ENCODE results near the gene AP1G2.

Gene AP1G2

GRCh38 chr14:23569443-23570151 lies 2.0 kb upstream of the AP1G2 start:
- FAIRE-seq: no peak

- no peak for FAIRE-seq
Observed at GRCh38 chr14:23568600-23569331, 1.2 kb upstream of the AP1G2 start.

DNA sequence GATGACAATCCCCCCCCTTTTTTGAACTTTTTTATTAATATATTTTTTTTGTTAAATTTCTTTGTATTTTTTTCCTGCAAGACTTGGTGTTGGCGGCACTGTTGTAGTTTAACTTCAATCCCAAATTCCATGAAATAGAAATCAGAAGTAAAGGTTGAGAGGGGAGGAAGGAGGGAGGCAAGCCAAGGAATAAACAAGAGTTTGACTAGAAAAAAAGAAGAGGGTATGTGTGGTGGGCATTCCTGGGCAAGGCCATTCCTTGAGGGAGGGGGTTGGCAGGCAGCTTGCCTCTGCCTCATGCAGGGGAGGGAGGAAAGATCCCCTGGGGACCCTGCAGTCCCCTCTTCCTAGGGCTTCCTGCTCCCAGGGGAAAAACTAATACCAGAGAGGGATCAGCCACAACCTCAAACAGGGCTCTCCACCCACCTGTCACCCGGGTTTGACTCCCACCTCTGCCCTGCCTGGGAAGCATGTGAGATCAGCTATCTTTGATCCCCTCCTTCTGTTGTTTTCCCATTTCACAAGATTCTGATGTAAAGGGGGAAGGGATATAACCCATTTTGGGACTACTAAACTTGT lies 519 bp upstream of the AP1G2 start:
- FAIRE-seq: no peak

GRCh38 chr14:23566778-23567185 lies 809 bp downstream of the AP1G2 start:
- FAIRE-seq: no peak

DNA sequence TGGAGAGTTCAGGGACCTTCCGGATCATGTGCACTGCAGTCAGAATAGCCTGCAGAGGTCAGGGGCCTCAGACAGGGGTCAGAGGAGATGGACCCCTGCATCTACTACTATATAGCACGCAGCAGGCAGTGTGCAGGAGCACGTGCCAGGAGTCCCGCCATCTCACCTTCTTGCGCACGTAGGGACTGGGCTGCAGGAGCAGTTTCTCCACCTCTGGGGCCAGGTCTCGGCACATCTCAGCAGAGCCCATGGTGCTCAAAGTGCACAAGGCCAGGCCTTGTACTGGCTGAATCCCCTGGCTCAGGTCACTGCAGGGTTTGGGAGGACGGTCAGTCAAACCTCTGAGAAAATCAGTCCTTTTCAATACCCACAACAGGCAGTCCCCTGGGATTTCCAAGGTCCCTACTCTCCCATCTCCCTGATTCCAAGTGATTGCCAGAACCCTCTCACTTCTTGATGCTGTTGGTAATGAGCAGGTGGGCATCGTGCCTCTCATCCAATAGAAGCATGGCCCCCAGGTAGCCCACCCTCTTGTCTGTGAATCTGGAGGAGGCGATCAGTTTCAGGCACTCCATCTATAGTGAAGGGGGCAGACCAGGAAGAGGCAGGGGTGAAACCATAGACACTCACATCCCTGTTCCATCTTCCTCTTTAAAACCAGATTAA lies 1.3 kb downstream of the AP1G2 start:
- FAIRE-seq: no peak

GRCh38 chr14:23565626-23566025 lies 2.0 kb downstream of the AP1G2 start:
- FAIRE-seq: no peak

- FAIRE-seq: no peak
Observed at GRCh38 chr14:23564876-23565275, 2.7 kb downstream of the AP1G2 start.

GRCh38 chr14:23564181-23564812 lies 3.3 kb downstream of the AP1G2 start:
- FAIRE-seq: no peak

GRCh38 chr14:23563473-23564180 lies 4.0 kb downstream of the AP1G2 start:
- no peak for FAIRE-seq

DNA sequence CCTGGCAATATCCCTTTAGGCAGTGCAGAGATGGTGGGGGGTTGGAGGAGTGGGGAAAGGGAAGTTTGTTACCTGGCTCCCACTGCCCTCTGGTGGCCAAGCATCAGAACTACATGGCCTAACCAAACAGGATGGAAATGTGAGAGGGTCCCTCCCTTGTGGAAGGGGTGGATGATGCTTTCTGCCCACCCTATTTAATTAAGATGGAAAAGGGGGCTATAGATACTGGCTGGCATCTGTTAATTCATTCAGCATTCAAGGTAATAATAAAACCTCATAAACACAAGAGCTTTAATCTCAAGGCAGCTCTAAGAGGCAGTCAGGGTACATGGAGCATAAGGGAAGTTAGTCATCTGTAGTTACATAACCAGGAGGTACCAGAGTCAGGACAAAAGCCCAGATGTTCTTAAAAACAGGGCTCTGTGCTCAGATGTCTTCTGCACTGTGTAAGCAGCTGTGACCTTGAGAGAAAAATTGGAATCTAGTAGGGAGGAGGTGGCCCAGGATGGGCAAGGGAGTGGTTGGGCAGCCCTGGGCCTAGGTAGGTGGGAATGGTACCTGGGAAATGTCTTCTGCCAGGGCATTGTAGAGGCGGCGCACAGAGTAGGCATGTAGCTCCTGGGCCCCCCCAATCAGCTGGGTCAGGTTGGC lies 4.6 kb downstream of the AP1G2 start:
- FAIRE-seq: no peak

DNA sequence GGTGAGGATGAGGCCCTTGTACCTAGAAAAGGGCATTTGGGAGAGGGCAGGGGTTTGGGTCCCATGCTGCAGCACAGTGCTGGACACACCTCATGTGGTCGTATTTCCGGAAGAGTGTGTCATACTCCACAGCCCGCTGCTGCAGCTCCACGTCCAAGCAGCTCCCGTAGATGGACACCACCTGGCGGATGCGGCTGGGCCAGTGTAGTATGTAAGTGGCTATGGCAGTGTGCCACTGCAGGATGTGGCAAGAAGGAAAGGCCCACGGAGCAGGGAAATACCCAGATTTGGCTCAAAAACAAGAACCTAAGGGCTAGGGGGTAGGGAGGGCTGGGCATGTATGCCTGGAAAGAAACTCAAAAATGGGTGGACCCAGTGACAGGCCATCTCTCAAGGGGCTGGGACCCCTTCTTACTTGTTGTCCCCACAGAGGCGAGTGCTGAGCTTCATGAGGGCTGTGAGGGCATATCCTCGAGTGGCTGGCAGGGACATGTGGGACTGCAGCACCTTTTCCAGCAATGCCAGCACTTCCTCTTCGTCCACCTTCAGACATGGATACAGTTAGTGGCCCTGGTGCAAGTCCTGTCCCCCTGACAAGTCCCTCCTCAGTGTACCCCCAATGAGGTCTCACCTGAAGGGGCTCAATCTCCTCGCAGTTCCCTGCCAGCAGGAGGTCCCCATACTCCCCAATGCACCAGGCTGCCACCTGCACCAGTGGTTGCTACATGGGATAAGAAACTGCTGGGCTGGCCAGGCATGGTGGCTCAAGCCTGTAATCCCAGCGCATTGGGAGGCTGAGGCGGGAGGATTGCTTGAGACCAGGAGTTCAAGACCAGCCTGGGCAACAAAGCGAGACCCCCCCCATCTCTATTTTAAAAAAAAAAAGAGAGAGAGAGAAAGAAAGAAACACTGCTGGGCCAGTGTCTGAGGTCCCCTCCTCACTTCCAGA lies 5.4 kb downstream of the AP1G2 start:
- FAIRE-seq: no peak

GRCh38 chr14:23561259-23561658 lies 6.3 kb downstream of the AP1G2 start:
- no peak for FAIRE-seq

- no peak for FAIRE-seq
Observed at GRCh38 chr14:23559926-23560520, 7.6 kb downstream of the AP1G2 start.

- FAIRE-seq: no peak
Observed at GRCh38 chr14:23559010-23559925, 8.3 kb downstream of the AP1G2 start.

GRCh38 chr14:23558346-23559009 lies 9.1 kb downstream of the AP1G2 start:
- no peak for FAIRE-seq

DNA sequence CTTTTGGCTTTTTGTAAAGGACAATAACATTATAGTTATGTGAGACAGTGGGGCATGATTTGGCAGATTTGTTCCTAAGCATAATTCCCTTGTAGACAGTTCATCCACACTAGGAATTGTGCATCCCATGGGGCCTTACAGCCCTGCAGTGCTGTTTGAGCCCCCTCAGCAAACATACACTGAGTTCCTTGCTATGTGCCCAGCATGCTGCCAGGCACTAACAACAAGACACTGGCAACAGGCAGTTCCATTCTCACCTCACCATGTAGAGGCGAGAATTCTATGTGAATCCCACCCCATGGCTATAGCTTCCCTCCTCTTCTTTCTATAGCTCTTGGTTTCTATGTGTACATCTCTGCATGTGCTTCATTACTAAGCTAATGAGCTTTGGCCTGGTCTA lies 9.6 kb downstream of the AP1G2 start:
- no peak for FAIRE-seq

DNA sequence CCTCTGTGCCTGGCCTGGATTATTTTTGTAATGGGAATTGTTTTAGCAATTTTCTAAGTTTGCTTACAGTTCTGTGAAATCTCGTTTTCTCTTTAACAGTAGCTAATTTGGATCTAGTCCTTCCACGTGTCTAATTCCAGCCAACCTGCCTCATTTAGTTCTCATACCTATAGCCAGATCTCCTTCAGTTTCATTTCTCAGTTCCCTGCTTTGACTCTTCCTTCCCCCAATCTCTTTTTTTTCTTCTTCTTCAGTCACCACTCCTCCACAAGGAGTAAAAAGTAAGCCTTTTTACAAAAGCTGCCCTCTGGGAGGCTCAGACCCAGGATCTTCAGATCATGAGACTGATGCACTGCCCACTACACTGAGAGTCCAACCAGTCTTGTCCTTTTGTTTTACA lies 10.1 kb downstream of the AP1G2 start:
- FAIRE-seq: no peak

DNA sequence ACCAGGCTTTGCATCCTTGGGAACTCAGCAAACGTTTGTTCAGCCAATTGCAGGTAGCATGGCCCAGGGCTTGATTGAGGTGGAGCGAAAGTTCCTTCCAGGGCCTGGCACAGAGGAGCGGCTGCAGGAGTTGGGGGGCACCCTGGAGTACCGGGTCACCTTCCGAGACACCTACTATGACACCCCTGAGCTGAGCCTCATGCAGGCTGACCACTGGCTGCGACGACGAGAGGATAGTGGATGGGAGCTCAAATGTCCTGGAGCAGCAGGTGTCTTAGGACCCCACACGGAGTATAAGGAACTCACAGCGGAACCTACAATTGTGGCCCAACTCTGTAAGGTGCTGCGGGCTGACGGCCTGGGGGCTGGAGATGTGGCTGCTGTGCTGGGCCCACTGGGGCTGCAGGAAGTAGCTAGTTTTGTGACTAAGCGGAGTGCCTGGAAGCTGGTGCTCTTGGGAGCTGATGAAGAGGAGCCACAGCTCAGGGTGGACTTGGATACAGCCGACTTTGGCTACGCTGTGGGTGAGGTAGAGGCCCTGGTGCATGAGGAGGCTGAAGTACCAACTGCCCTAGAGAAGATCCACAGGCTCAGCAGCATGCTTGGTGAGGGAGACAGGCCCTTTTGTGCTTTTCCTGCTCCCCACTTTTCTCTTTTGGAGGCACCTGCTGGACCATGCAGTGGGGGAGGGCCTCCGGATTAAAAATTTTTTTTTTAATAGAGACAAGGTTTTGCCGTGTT lies 10.7 kb downstream of the AP1G2 start:
- no peak for FAIRE-seq
